Loucy (cell line): ENCODE measurements around the gene ZMYM3.
"Not testable (repeated sequence)": the region's sequence is repeated elsewhere in the genome, so short reads cannot be mapped to it uniquely, and the experiment has no call there.

Experiments used
- H2AFZ ChIP-seq: fragments of 200-600 bp; sonication (generic); 2 replicates; pipeline ENCODE4 v1.6.0; 2016; ENCODE audit warnings: antibody characterized with exemption, mild to moderate bottlenecking, low read length, moderate library complexity
- H3F3A ChIP-seq: fragments of 200-600 bp; 2 replicates; pipeline ENCODE4 v1.6.0; 2016; ENCODE audit warnings: antibody characterized with exemption, low read depth, mild to moderate bottlenecking
- H3K27me3 ChIP-seq: fragments of 200-600 bp; sonication (generic); 2 replicates; pipeline ENCODE4 v1.6.1; 2014; ENCODE audit warnings: low read length, mild to moderate bottlenecking; ENCODE audit not compliant: insufficient read depth, poor library complexity, severe bottlenecking
- H3K36me3 ChIP-seq: fragments of 200-600 bp; sonication (generic); 2 replicates; pipeline ENCODE4 v1.6.1; 2016; ENCODE audit warnings: low read length; ENCODE audit not compliant: insufficient read depth
- H3K4me1 ChIP-seq: fragments of 200-600 bp; sonication (generic); 2 replicates; pipeline ENCODE4 v1.5.1; 2014; ENCODE audit warnings: low read length, mild to moderate bottlenecking; ENCODE audit not compliant: insufficient read depth, poor library complexity, severe bottlenecking
- H3K4me2 ChIP-seq: fragments of 200-600 bp; sonication (generic); 2 replicates; pipeline ENCODE4 v1.6.0; 2014; ENCODE audit warnings: antibody characterized with exemption, low read length, low read depth, mild to moderate bottlenecking; ENCODE audit not compliant: poor library complexity, severe bottlenecking
- H3K4me3 ChIP-seq: fragments of 200-600 bp; sonication (generic); 2 replicates; pipeline ENCODE4 v1.5.1; 2014; ENCODE audit warnings: low read length, mild to moderate bottlenecking, mixed read lengths; ENCODE audit not compliant: poor library complexity, severe bottlenecking
- H3K79me2 ChIP-seq: fragments of 200-600 bp; sonication (generic); 2 replicates; pipeline ENCODE4 v1.6.1; 2014; ENCODE audit warnings: low read length; ENCODE audit not compliant: insufficient read depth
- H3K9ac ChIP-seq: fragments of 200-600 bp; sonication (generic); 2 replicates; pipeline ENCODE4 v1.6.0; 2014; ENCODE audit warnings: mild to moderate bottlenecking, low read depth, low read length, moderate library complexity; ENCODE audit not compliant: poor library complexity, severe bottlenecking
- H3K9me2 ChIP-seq: fragments of 200-600 bp; sonication (generic); replicated peaks from 2 replicates; pipeline ENCODE4 v1.6.1; 2016; ENCODE audit warnings: low read depth, low read length, mixed read lengths
- H3K9me3 ChIP-seq: fragments of 200-600 bp; sonication (generic); 2 replicates; pipeline ENCODE4 v1.6.1; 2014; ENCODE audit warnings: mild to moderate bottlenecking, antibody characterized with exemption, low read length, low read depth; ENCODE audit not compliant: insufficient read depth
- H4K20me1 ChIP-seq: fragments of 200-600 bp; sonication (generic); 2 replicates; pipeline ENCODE4 v1.6.0; 2014; ENCODE audit warnings: antibody characterized with exemption, low read length, mild to moderate bottlenecking; ENCODE audit not compliant: insufficient read depth, poor library complexity, severe bottlenecking
- CTCF ChIP-seq: fragments of 200-600 bp; sonication (generic); conservative IDR thresholded peaks from 2 replicates; pipeline ENCODE4 v1.5.1; 2014; ENCODE audit warnings: mild to moderate bottlenecking, antibody characterized with exemption, low read length
- EZH2phosphoT487 ChIP-seq: fragments of 200-600 bp; IDR thresholded peaks from 2 replicates; pipeline ENCODE4 v1.6.1; 2018; ENCODE audit warnings: antibody characterized with exemption, mild to moderate bottlenecking, moderate library complexity, borderline replicate concordance

Gene ZMYM3

DNA sequence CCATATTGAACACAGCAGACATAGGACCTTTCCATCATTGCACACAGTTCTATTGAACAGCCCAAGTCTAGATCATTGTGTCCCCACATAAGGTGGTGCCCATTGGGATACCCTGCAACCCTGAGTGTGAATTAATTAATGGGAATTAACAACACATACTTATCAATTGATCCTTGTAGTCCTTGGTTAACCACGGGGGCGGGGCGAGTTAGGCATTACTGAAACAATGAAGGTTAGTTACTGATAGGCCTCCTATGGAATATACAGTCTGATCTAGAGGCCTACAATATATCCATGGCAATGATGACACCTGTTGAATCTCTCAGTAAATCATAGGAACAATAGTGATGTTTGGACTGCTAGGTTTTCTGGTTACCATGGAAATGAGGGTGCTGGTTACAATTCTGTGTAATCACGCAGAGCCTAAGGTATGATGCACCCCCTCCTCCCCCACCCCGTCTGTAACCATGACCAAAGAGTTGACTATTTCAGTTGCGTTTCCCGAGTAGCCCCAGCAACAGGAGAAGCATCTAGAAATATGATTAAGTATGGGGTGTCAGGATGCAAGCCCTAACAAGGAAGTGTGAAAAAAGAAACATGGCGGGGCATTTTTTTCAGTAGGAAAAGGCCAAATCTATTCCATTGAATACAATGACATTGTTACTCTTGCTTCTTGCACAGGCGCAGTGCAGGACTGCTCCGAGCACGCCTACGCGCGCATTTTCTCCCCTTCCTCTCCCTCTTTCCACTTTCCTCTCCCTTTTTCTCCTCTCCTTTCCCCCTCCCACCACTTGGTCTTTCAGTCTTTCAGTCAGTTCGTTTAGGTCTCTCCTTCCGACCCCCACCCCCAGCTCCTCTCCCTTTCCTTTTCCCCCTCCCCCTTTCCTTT lies 28.8 kb upstream of the ZMYM3 start:
- Histone ChIP-seq H3K9me3 (no peaks in the 10 kb centered on the region), H3K36me3 (peaks cover 3% of the 10 kb centered on the region; the same call in 1 of the 2 replicates), H3K79me2 (peaks cover 48% of the 10 kb centered on the region), H3K27me3 (peaks cover 4% of the 10 kb centered on the region), H3F3A (no peaks in the 10 kb centered on the region), H4K20me1 (peaks cover 40% of the 10 kb centered on the region), H3K9me2 (no peaks in the 10 kb centered on the region), H3K4me2 (peak overlapping the region; percentile 96), H3K9ac (peak overlapping the region; percentile 97), H3K4me3 (peak overlapping the region; percentile 100), H3K4me1 (peaks cover 16% of the 10 kb centered on the region), H2AFZ (peak overlapping the region; percentile 87)
- TF ChIP-seq CTCF = no peak
- TF ChIP-seq EZH2phosphoT487 = no peak

DNA sequence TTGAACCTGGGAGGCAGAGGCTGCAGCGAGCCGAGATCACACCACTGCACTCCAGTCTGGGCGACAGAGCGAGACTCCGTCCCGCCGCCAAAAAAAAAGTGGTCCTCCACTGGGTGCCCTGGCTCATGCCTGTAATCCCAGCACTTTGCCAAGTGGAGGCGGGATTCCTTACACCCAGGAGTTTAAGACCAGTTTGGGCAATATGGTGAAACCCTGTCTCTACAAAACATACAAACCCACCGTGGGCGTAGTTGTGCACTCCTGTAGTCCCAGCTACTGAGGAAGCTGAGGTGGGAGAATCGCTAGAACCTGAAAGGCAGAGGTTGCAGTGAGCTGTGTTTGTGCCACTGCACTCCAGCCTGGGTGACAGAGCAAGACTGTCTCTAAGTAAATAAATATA lies 27.4 kb upstream of the ZMYM3 start:
- Histone ChIP-seq H4K20me1 (peaks cover 26% of the 10 kb centered on the region), H3K4me1 (peaks cover 16% of the 10 kb centered on the region), H3K79me2 (peaks cover 33% of the 10 kb centered on the region)
- H3K9me3 ChIP-seq, H3K9ac ChIP-seq, H3K36me3 ChIP-seq, H3K4me2 ChIP-seq, H3K9me2 ChIP-seq, H3F3A ChIP-seq, H3K27me3 ChIP-seq, H3K4me3 ChIP-seq, H2AFZ ChIP-seq: not testable (repeated sequence)

DNA sequence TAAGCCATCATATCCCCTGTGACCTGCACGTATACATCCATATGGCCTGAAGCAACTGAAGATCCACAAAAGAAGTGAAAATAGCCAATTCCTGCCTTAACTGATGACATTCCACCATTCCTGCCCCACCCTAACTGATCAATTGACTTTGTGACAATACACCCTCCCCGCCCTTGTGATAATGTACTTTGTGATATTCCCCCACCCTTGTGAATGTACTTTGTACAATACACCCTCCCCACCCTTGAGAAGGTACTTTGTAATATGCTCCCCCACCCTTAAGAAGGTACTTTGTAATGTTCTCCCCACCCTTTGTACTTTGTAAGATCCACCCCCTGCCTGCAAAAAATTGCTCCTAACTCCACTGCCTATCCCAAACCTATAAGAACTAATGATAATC lies 18.4 kb upstream of the ZMYM3 start:
- H3F3A ChIP-seq, H3K4me3 ChIP-seq, H3K79me2 ChIP-seq, H2AFZ ChIP-seq, H3K27me3 ChIP-seq, H3K36me3 ChIP-seq, H3K4me2 ChIP-seq, H3K9me3 ChIP-seq, H4K20me1 ChIP-seq, H3K9ac ChIP-seq, H3K9me2 ChIP-seq, H3K4me1 ChIP-seq: not testable (repeated sequence)

GRCh38 chrX:71269801-71270395 lies 16.0 kb upstream of the ZMYM3 start:
- Histone ChIP-seq H3K79me2 (no peaks in the 10 kb centered on the region), H3K4me2 (no peak overlapping the region), H3K9me2 (no peaks in the 10 kb centered on the region), H3K9me3 (no peaks in the 10 kb centered on the region), H2AFZ (no peak overlapping the region), H4K20me1 (no peaks in the 10 kb centered on the region), H3K9ac (no peak overlapping the region), H3K36me3 (no peaks in the 10 kb centered on the region), H3K4me3 (no peak overlapping the region), H3K4me1 (no peaks in the 10 kb centered on the region), H3K27me3 (no peaks in the 10 kb centered on the region), H3F3A (no peaks in the 10 kb centered on the region)
- TF ChIP-seq EZH2phosphoT487 (no peak), CTCF (no peak)

- H3K79me2 ChIP-seq, H3K36me3 ChIP-seq, H3K9ac ChIP-seq, H3K4me2 ChIP-seq, H3K27me3 ChIP-seq, H4K20me1 ChIP-seq, H3K9me2 ChIP-seq, H2AFZ ChIP-seq, H3K4me3 ChIP-seq, H3K9me3 ChIP-seq, H3F3A ChIP-seq, H3K4me1 ChIP-seq: not testable (repeated sequence)
Measured at GRCh38 chrX:71268624-71269023, 14.7 kb upstream of the ZMYM3 start.
